Measurements from ENCODE around the gene TOR4A.

DNA sequence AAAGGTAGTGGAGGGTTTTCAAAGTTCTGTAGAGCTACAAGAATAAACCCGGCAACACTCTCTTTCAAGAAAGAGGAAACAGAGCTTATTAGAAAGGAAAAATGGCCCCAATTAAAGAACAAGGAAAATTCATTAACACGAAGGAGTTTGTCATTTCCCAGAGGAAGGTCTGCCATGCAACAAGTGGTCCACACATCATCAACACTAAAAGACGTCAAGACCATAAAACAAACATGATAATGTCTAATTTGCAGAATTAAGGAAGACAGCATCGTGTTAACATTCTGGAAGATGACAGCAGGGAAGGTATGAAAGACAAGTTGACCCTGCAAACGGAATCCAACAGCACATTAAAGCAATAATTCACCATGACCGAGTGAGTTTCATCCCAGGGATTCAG, 53.2 kb downstream of the TOR4A start:
- no peak for TF ChIP-seq EZH2 (IDR thresholded peaks at IDR 0.05; ENCODE audit: low read length, unreplicated experiment)
- TF ChIP-seq, protein P1, sequence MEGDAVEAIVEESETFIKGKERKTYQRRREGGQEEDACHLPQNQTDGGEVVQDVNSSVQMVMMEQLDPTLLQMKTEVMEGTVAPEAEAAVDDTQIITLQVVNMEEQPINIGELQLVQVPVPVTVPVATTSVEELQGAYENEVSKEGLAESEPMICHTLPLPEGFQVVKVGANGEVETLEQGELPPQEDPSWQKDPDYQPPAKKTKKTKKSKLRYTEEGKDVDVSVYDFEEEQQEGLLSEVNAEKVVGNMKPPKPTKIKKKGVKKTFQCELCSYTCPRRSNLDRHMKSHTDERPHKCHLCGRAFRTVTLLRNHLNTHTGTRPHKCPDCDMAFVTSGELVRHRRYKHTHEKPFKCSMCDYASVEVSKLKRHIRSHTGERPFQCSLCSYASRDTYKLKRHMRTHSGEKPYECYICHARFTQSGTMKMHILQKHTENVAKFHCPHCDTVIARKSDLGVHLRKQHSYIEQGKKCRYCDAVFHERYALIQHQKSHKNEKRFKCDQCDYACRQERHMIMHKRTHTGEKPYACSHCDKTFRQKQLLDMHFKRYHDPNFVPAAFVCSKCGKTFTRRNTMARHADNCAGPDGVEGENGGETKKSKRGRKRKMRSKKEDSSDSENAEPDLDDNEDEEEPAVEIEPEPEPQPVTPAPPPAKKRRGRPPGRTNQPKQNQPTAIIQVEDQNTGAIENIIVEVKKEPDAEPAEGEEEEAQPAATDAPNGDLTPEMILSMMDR (conservative IDR thresholded peaks at IDR 0.05; ENCODE audit: low read depth, low read length) = no peak
